GM21381 (cell line): ENCODE data around the gene PADI2.

Source experiments
- ATAC-seq: cut with Tn5 transposase; IDR thresholded peaks from one replicate; pipeline ENCODE4 v1.9.1; 2021; ENCODE audit warnings: mild to moderate bottlenecking, moderate library complexity; ENCODE audit not compliant: unreplicated experiment

The PADI2 gene

DNA sequence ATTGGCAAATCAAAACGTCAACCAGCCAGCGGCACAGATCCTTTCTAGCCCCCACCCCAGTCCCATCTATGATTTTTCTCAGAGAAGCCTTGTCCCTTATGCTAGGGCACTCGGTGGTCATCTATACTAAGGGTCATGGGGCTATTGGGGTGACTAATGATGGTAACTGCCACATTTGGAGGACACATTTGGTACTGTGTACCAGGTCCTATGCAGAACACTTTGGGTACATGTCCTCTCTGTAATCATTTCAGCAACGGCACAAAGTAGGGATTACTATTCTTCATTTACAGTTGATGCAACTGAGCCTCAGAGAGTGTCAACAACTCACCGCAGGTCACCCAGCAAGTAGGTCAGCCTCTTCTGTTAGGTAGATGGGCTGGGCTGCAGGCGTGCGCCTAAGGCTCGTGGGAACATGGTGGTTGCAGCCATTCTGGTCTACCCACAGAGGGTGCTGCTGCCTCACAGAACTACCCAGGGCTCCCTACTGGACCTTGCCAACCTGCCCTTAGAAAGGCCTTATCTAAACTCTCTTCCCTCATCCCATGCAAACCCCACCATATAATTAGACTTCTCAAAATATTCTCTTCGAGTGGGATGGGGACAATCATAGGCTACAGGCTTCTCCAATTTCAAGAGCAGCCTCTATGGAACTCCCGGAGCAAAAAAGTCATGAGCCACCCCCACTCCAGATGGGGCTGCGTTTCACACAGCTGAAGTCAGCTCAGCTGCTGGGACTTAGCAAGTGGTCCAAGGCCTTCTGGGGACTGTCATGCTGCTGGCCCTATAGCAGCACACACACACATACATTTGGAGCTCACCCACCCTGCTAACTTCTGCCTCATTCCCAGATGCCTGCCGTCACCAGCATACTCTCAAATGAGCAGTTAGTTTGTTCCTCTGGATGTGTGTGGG is 59.6 kb downstream of the PADI2 start:
- no peak for ATAC-seq

DNA sequence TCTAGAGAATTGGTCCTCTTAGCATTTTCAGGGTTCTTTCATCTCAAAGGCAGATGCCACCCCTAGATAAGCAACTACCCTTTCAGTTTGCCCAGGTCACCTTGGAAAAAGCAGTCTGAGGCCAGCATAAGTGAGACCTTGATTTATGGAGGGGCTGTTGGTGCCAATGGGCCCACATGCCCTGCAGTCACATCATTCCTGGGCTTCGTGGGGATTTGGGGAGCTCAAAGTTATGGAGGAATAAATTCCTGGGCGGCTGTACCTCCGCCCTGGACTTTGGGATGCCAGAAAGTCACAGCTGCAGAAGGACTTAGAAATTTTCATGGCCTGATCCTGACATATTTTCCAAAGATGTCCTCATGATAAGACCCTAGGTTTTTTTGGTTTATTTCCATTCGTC is 62.7 kb downstream of the PADI2 start:
- ATAC-seq = no peak

DNA sequence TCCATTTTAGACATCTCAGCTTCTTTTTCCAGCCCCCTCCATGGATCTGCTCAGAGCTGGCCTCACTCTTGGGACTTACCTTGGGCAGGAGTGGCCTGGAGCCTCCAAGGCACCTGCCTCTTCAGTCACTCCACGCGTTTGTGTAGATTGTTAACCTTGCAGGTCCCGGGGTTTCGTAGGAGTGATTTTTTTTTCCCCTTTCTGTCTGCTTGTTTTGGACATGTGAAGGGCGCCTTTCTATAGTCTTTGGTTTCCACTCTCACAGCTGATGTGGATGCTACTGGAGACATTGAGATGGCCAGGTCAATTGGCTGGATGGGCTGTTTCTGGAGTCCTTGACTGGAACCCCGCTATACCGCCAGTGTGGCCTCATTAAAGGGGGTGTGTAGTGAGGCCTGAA is 63.5 kb downstream of the PADI2 start:
- ATAC-seq = no peak

DNA sequence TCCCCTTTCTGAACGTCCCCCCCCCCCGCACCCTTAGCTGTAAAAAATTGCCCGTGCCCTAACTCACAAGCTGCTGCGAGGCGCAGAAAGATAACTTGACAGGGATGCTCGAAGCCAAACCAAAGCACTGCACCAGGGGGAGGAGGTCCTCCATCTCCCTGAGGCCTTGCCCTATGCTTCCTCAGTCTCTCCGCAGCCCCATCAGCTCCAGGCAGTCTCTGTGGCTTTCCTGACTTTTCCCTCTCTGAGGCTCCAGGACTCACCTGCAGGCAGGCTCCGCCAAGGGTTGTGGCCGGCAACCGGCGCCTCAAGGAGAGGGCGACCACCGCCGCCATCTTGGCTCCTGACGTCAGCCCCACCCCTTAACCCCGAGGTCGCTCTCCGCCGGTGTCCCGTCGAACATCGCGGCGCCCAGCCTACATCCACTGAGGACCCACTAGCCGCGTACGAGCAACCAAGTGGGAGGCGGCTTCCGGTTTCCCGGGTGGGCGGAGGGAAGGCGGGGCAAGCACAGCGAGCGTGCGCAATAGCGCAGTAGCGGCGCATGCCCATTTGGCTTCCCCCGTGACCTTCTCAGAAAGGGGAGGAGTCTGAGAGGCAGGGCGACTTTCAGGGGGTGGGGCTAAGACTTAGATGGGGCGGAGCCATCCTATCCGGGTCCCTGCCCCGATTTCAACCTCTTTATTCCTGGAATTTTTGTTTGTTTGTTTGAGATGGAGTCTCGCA is 65.4 kb downstream of the PADI2 start, which contains the start of gene SDHB:
TSS of gene SDHB (minus strand) at position 348 of the 726 bp plus-strand sequence. CDS start at position 335, 13 bp downstream.
- peak; percentile 95 for ATAC-seq

DNA sequence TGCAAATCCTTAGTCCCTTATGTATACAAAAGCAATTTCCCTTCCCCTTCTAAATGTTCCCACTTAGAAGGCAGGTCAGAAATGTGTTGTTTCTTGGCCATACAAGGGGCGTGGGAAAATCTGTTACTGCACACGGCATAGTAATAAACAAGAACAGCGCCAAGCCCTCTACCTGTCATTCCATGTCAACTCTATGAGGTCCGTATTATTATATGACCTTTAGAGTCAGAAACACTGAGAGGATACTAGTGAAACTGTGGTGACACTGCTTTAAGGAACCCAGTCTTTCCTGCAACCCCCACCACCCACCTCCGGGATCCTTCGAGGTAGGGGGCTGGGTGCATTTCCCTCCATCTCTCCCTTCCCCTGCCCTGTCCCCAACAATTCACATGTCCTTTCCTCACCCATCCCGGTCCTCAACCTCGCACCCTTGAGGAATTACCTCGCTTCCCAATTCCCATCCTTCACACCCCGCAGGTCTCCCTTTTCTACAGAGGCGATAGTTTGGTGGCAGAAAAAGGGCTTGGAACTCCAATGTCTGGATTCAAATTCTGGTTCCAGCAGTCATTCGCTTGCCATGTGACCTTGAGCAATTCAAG is 66.1 kb downstream of the PADI2 start:
- no peak for ATAC-seq

DNA sequence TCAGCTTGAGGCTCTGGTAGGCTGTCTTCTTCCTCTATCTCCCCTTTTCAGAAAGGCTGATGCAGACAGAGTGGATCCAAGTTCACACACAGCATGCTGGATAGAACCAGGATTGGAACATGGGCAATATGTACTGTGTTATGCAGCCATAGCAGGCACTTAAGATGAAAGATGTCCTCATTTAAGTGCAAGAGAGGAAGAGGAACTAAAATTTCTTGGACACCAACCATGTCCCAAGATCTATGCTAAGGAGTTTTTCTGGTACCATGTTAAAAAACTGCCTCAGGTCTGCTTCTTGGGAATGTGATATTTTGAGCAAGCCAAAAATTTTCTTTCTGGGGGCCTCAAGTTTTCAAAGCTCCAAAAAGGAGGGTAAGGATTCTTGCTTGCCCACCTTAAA is 66.6 kb downstream of the PADI2 start:
- no peak for ATAC-seq

DNA sequence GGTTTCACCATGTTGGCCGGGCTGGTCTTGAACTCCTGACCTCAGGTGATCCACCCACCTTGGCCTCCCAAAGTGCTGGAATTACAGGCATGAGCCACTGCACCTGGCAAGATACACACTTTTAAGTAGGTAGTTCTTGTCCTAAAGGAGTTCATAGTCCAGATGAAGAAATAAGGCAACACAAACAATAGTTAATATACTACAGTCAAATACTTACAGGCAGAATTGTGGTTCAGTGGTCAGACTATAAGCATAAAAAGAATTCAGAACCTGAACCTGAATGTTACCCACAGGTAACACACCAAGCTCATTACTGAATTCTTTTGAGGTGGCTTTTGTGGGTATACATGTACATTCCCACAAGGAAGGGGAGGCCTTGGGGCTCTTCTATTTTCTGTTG is 67.2 kb downstream of the PADI2 start:
- no peak for ATAC-seq

DNA sequence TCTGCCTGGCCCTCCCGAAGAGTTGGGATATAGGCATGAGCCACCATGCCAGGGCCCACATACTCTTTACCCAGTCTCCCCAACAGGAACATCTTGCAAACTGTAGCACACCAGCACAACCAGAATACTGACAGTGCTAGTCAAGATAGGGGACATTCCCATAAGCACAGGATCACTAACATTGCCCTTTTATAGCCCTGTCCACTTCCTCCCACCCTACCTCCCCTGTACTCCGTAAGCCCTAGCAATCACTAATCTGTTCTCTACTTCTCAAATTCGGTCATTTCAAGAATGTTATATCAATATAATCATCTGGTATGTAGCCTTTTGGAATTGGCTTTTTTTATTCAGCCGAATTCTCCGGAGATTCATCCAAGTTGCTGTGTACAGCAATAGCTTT is 71.3 kb downstream of the PADI2 start:
- ATAC-seq = no peak

DNA sequence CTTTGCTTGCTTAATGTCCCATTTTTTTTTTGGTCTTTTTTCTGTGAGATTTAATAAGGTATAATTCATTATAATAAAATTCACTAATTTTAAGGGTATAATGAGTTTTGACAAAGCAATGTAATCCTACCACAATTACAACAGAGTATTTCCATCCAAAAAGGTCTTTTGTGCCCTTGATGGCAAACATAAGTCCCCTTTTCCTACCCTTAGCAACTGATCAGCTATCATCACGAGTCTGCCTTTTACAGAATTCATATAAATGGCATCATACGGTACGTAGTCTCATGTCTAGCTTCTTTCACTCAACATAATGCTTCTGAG is 73.0 kb downstream of the PADI2 start:
- ATAC-seq = no peak

DNA sequence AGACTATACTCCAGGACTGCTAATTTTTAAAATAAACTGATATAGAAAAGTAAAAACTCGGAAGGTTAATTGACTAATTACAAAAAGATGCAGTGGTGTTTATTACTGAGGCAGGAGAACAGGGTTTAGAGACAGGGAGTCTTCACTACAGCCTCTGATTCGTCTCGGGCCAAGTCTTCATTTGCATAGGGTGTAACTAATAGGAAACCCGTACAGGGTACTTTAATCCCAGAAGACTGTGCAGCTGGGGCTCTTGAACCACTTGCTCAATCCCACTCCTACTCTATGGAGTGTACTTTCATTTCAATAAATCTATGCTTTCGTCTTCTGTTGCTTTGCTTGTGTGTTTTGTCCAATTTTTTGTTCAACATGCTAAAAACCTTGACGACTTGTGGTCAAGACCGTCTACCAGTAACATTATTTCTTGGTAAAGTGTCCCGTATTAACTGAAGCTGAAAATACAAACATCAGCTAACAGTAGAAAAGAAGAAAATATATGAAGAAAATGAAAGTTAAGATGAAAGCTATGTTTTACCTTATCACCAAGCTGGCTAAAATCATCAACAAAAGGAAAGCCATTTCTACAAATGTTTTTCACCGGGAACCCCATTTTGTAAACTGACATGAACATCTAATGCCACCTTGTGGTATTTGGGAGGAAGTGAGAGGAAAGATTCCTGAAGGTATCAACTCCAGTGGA is 73.5 kb downstream of the PADI2 start:
- no peak for ATAC-seq

DNA sequence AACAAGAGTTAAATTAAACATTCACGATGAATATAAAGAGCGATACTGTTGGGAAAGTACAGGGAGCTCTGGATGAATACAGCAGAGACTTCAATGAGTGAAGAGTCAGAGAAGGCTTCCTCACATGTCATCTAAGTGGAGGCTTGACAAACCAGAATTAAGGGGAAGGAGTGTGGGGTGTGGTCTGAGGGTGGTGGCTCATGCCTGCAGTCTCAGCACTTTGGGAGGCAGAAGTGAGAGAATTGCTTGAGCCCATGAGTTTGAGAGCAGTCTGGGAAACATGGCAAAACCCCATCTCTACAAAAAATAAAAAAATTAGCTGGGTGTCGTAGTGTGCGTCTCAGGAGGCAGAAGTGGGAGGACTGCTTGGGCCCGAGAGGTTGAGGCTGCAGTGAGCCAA is 74.1 kb downstream of the PADI2 start:
- no peak for ATAC-seq

DNA sequence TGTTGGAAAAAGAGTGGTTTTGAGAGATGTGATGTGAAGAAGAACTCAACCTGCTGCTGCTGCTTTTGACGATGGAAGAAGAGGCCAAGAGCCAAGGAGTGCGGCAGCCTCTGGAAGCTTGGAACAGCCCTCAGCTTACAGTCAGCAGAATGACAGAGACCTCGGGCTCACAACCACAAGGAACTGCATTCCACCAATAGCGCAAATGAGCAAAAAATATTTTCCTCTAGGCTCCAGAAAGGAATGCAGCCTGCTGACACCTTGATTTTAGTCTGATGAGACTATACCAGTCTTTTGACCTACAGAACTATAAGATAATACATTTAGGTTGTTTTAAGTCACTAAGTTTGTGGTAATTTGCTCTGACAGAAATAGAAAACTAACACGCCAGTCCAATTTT is 75.6 kb downstream of the PADI2 start:
- ATAC-seq = no peak

DNA sequence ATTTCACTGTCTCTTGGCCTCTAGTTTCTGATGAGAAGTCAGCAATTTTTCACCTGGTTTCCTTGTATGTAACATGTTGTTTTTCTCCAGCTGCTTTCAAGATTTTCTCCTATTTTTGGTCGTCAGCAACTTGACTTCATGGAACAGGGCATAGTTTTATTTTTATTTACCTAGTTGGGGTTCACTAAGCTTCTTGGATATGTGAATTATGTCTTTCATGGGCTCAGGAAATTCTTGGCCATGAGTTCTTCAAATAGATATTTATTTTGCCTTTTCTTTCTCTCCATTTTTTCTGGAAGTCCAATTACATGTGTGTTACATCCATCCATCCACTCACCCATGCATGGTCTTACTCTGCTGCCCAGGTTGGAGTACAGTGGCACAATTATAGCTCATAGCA is 79.1 kb downstream of the PADI2 start:
- ATAC-seq = no peak

DNA sequence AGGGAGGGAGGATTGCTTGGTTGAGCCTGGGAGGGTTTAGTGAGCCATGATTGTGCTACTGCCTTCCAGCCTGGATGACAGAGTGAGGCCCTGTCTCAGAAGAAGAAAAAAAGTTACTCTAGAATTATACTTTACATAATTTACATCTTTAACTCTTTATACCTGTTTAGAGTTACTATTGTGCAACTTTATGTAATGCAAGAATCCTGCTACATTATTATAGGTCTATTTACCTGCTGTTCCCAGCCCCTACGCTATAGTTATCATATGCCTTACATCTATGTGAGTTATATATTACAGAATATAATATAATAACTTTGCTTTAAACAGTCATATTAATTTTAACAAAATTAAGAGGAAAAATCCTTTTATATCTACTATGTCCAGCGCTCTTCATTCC is 79.7 kb downstream of the PADI2 start:
- no peak for ATAC-seq

DNA sequence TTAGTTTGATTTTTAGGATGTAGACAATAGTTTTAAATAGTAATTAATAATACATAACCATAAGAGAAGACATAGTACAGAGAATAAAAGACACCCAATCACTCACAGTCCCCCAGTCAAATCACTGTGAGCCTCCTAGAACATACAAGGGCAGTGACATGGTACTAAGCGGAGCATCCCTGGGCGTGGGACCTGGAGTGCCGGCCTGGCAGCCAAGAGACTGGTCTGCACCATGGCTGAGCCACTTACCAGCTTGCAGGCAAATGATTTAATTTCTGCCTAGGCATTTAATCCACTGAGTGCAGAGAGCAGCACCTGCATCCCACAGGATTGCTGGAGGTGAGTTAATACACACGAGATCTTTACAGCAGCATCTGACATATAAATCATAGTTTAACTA is 85.8 kb downstream of the PADI2 start:
- ATAC-seq = no peak

DNA sequence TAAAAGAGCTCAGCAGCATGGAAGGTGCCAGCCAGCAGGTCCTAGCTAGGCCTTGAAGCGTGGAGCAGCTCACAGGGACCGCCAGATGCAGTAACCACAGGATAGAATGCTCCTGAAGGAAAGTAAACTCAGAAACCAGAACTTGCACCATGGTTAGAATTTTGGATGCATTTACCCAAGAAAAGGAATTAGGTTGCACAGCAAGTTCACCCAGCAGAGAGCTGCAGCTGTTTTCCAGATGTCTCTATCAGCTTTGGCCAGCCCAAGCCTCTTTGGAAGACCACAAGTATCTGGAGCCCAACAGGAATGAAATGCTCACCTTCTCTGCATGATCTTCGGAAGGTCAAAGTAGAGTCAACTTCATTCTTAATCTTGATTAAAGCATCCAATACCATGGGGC is 86.5 kb downstream of the PADI2 start:
- ATAC-seq = no peak

DNA sequence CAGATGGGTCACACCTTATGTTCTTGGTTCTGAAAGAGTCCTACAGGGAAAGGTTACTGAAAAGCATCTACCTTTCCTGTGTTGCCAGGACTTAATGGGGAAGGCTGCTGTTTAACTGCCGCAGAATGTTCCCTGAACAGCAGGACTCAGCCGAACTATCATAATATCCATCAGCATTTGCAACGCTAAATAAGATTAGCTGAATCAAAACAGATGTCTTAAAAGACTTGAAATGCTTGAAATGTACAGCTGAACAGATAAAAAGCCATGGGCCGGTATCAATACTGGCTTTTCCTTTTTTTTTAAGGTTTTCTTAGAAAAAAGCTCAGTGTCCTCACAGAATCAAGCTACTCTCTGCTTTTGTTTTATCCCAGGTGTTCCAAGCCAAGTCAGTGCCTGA is 87.8 kb downstream of the PADI2 start:
- ATAC-seq = no peak

DNA sequence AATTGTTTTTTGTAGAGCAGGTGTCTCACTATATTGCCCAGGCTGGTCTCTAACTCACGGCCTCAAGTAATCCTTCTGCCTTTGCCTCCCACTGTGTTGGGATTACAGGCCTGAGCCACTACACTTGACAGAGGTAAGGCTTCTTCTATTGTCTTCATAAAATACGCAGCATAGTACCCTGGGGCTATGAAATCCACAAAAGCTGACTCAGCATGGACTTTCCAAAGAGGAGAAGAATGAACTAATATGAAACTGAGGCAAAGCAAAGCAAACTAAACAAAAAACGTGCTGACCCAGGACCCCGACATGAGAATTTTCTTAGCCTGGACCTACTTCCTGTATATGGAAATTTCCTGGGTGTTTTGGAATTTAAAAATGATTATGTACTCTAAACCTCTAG is 89.0 kb downstream of the PADI2 start:
- ATAC-seq = no peak

DNA sequence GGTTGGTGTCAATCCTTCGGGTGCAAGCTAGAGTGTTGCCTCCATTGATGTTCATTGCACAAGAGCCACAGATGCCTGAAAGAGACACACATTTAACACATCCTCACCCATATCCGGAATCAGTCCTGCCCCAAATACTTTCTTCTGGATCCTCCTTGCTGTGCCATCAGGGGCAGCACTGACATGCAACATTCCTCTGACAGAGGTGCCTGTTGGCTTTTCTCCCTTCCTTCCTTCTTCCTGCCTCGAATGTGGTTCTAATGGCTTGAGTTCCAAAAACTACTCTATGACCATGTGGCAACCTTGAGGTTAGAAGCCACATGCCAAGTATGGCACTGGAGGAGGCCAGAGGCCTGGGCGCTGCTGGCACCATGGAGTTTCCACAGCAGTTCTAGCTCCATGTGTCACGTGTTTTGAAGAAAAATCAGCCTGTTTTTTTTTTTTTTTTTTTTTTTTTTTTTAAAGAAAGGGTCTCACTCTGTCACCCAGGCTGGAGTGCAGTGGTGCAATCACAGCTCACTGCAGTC is 90.5 kb downstream of the PADI2 start:
- ATAC-seq = no peak

DNA sequence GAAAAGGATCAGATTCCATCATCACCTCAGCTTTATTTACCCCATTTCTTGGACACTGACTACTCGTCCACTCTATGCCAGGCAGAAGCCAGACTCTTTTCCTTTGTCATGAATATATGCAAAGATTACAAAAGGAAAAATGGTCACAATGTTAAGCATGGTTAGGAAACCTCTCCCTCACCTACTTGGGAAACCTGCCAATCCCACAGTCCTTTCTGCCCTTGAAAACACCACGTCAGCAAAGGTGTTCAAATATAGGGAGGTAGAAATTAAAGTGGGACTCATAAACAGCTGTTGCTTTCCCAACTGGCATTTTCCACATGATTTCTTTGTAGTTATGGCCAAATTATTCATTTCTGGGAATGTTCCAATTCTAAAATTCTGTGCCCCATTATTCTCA is 91.4 kb downstream of the PADI2 start:
- no peak for ATAC-seq

DNA sequence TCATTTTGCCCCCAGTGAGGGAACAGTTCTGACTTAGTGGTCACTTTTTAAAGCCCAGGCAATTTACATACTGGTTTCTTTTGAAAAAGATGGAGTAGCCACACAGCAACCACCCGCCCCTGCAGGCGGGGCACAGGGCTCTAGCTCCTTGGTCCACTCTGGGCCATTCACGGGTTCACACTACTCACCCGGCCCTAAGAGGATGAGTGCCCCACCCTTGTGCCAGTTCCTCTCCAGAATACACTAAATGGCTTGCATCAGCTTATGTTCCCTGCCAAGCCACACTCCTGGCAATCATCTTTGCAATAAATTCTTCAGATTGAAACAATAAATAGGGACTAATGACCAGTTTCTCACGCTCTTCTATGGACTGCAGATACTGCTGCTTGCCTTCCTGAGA is 91.8 kb downstream of the PADI2 start:
- ATAC-seq = no peak
